Measurements from ENCODE around the gene KBTBD6.

KBTBD6 gene

GRCh38 chr13:41107104-41107571, 25.5 kb downstream of the KBTBD6 start:
- no peak for ATAC-seq
- TF ChIP-seq GLIS3 (CRISPR knock-in tag; IDR thresholded peaks at IDR 0.05) (no peak), ZNF70 (CRISPR knock-in tag; IDR thresholded peaks at IDR 0.05) (no peak), CREB5 (CRISPR knock-in tag; IDR thresholded peaks at IDR 0.05; ENCODE audit: low read depth) (no peak), SNAI2 (CRISPR knock-in tag; IDR thresholded peaks at IDR 0.05) (no peak)

- TF ChIP-seq BACH2 (CRISPR knock-in tag; IDR thresholded peaks at IDR 0.05; ENCODE audit: borderline replicate concordance) (no peak), TSHZ2 (CRISPR knock-in tag; IDR thresholded peaks at IDR 0.05) (no peak), PPARA (CRISPR knock-in tag; IDR thresholded peaks at IDR 0.05; ENCODE audit: borderline replicate concordance) (no peak), ZNF565 (CRISPR knock-in tag; conservative IDR thresholded peaks at IDR 0.05; ENCODE audit: low read depth) (no peak), ESRRG (CRISPR knock-in tag; IDR thresholded peaks at IDR 0.05) (no peak), OSR1 (CRISPR knock-in tag; IDR thresholded peaks at IDR 0.05) (no peak), ZFP30 (CRISPR knock-in tag; IDR thresholded peaks at IDR 0.05) (no peak), SNAI2 (CRISPR knock-in tag; IDR thresholded peaks at IDR 0.05) (no peak), CSRNP3 (CRISPR knock-in tag; IDR thresholded peaks at IDR 0.05) (no peak), ARNTL (CRISPR knock-in tag; IDR thresholded peaks at IDR 0.05; ENCODE audit: borderline replicate concordance, low read depth) (no peak)
- ATAC-seq = no peak
Observed at GRCh38 chr13:41099986-41100385, 32.6 kb downstream of the KBTBD6 start.

- TF ChIP-seq ZNF565 (CRISPR knock-in tag; conservative IDR thresholded peaks at IDR 0.05; ENCODE audit: low read depth) (no peak), ZFP3 (CRISPR knock-in tag; IDR thresholded peaks at IDR 0.05) (no peak), ZC3H10 (CRISPR knock-in tag; IDR thresholded peaks at IDR 0.05) (no peak), PPARA (CRISPR knock-in tag; IDR thresholded peaks at IDR 0.05; ENCODE audit: borderline replicate concordance) (no peak), CSDC2 (CRISPR knock-in tag; IDR thresholded peaks at IDR 0.05) (no peak), BACH2 (CRISPR knock-in tag; IDR thresholded peaks at IDR 0.05; ENCODE audit: borderline replicate concordance) (no peak), RARB (CRISPR knock-in tag; IDR thresholded peaks at IDR 0.05) (no peak), ESRRG (CRISPR knock-in tag; IDR thresholded peaks at IDR 0.05) (no peak), TSHZ2 (CRISPR knock-in tag; IDR thresholded peaks at IDR 0.05) (no peak), CREB5 (CRISPR knock-in tag; IDR thresholded peaks at IDR 0.05; ENCODE audit: low read depth) (no peak), POU6F1 (CRISPR knock-in tag; IDR thresholded peaks at IDR 0.05; ENCODE audit: borderline replicate concordance, low read depth) (no peak), ZNF8 (CRISPR knock-in tag; IDR thresholded peaks at IDR 0.05) (no peak), TOX (CRISPR knock-in tag; IDR thresholded peaks at IDR 0.05; ENCODE audit: borderline replicate concordance) (no peak), GLIS3 (CRISPR knock-in tag; IDR thresholded peaks at IDR 0.05) (no peak), ZNF70 (CRISPR knock-in tag; IDR thresholded peaks at IDR 0.05) (no peak), ISL1 (CRISPR knock-in tag; IDR thresholded peaks at IDR 0.05) (no peak), SNAI2 (CRISPR knock-in tag; IDR thresholded peaks at IDR 0.05) (no peak), TCF4 (CRISPR knock-in tag; IDR thresholded peaks at IDR 0.05; ENCODE audit: borderline replicate concordance) (no peak), ZFP30 (CRISPR knock-in tag; IDR thresholded peaks at IDR 0.05) (no peak)
- ATAC-seq = no peak
Observed at GRCh38 chr13:41098761-41099160, 33.8 kb downstream of the KBTBD6 start.
